SKM-1 treated with dmso at 0.1 percent for 144 hours (cell line): ENCODE measurements around the gene CACHD1.
A peak's percentile ranks its signal among the peaks of the same experiment; 100 is the strongest.

ENCODE experiments used
- DNase-seq: peaks from one replicate; lab custom pipeline; 2025; ENCODE audit not compliant: unreplicated experiment; lab: John Stamatoyannopoulos, UW

Gene CACHD1

GRCh38 chr1:64650411-64650810, 180.5 kb downstream of the CACHD1 start:
- no peak for DNase-seq

GRCh38 chr1:64651841-64652240, 181.9 kb downstream of the CACHD1 start:
- DNase-seq: no peak

- DNase-seq: no peak
Observed at GRCh38 chr1:64653466-64653865, 183.5 kb downstream of the CACHD1 start.

GRCh38 chr1:64654519-64655341, 184.8 kb downstream of the CACHD1 start:
- DNase-seq: no peak

- DNase-seq: no peak
Observed at GRCh38 chr1:64655861-64656260, 185.9 kb downstream of the CACHD1 start.

DNA sequence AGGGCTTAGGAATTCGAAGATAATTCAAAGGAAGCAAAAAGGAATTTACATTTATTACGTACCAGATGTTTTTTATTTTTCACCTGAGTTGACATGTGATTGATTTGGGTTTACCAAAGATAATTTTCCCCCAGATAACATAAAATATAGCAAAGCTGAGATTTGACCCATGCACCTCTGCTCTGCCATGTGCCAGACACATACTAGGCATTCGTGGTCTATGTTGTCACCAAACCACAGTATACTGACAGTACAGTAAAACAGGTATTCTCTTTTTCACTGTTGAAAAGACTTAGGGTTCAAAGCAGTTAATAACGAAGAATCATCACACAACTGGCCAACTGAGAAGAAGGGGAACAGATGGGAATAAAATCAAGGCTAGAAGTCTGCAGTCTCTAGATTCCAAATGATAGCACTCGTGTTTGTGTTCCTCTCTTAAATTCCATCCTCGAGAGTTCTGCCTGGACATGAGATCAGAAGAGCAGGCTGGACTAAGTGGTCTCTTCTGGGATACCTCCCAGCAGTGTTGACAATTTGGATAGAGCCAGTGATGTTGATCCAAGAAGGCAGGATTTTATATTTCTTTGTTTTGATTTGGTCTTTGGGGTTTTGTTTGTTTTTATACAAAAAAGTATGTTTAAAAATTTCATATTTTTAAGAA, 189.7 kb downstream of the CACHD1 start:
- no peak for DNase-seq

DNA sequence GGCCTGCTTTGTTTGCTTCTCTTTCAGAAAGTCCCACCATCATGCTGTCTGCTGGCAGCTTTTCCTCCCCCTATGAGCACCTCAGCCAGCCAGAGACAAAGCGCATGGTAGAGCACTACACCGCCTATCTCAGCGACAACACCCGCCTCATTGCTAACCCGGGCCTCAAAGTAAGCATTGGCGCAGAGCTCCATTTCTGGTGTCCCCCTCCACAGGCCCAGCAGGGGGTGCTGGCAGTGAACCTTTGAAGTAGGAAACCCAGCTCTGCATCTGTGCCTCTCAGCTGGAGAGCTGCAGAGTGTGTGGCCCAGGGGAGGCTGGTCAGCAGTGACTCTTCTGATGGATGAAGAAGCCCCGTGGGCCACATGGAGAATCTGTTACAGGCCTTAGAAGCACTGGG, 193.7 kb downstream of the CACHD1 start:
- DNase-seq: no peak

- DNase-seq: no peak
Observed at GRCh38 chr1:64664299-64664698, 194.4 kb downstream of the CACHD1 start.

DNA sequence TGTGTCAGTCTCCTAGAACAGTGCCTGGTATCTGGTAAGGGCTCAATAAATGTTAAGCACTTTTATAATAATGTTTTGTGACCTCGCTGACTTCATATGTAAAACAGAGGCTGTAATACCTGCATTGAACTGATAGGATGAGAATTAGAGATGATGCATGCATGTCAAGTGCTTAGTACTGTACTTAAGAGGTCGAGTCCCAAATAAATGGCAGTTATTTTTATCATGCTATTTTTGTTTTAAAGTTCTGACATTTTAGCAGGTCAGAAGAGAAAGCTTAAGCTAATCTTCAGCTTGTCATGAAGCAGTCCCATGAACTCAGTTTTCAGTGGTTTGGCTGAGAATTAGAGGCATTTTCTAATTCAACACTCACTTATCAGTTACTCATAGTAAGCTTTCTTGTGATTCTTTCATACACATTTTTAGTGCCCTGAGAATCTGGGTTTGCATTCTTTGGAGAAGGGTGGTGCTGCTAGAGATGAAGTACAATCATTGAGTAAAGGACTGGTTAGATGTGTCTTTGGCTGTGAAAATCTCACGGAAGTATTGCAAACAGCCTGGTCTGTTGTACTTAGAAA, 199.3 kb downstream of the CACHD1 start:
- no peak for DNase-seq

GRCh38 chr1:64675718-64676345, 205.9 kb downstream of the CACHD1 start:
- DNase-seq: no peak

DNA sequence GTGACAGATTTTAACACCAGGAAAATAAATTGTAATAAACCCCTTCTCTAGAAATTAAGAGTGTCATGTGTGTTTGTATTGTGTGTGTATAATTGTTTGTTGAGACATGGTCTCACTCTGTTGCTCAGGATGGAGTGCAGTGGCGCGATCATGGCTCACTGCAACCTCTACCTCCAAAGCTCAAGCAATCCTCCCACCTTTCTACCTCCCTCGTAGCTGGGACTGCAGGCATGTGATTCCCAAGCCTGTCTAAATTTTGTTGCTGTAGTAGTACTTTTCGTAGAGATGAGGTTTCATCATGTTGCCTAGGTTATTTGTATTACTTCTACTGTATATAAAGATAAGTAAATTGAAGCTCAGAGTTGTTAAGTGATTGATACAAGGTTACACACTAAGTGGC, 206.5 kb downstream of the CACHD1 start:
- no peak for DNase-seq

- DNase-seq: no peak
Observed at GRCh38 chr1:64677532-64677931, 207.6 kb downstream of the CACHD1 start.

DNA sequence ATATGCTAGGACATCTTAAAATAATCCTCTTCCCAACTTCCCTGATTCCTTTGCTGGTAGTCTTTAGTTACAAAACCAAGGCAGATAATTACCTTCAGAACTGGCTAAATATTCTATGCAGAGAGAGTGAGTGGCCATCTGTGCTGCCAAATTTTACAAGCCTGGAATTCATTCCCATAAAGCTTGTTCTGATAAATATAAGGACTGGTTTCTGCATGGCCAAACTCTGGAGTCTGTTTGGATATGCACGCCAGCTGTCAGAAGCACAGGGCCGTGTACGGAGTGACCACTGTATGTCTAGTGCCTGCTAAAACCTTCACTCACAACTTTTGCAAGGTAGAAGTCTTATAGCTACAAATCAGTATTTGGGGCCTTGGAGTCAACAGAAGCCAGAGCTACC, 208.4 kb downstream of the CACHD1 start:
- DNase-seq: no peak

DNA sequence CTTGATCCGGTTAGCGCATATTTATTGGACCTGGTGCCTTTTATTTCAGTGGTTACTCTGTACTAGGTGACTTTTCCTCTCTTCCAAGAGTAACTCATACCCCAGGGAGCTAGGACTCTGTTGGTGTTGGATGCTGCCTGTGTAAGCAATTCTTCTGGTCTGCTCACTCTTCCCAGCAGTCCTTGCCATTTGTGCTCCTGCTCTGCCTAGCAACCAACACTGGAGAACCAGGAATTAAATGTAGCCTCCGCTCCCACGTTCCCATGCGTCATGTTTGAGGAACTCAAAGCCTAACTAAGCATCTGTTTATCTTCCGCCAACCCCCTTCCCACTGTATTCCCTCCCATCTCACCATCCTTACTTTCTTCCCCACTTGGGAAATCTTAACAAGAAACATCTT, 209.2 kb downstream of the CACHD1 start:
- no peak for DNase-seq

DNA sequence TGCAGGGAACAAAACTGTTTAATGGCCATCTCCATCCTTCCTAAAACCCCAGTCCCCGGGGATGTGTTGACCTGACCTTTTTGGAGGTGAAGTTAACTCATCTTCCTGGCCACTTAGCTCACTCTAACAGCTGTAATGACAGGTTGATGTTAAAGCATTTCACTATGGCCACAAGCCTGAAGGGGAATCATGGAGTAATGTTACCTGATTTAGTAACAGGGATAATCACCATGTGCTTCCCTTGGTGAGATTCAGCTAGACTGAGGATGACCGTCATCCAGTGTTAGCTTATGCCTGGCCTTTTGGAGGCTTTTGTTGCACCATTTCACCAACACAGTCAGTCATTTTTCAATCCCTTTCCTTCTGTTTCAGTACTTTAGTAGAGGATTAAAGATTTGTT, 210.7 kb downstream of the CACHD1 start:
- DNase-seq: no peak

DNA sequence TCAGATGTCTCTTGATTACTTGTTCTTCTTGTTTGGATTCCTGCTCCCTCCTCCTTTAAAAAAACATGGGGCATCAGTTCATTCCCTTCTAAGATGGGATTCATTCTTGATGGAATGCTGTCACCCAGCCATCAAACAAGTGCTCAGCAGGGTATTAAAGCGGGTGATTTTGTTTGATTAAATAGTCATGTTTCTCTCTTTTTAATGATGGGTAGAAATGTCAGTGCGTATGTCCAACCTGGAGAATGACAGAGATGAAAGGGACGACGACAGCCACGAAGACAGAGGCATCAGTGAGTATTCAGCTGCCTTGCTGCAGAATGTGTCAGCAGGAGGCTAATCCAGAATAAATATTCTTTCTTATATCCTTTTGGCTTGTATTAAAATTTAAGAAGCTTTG, 211.1 kb downstream of the CACHD1 start:
- DNase-seq: no peak

DNA sequence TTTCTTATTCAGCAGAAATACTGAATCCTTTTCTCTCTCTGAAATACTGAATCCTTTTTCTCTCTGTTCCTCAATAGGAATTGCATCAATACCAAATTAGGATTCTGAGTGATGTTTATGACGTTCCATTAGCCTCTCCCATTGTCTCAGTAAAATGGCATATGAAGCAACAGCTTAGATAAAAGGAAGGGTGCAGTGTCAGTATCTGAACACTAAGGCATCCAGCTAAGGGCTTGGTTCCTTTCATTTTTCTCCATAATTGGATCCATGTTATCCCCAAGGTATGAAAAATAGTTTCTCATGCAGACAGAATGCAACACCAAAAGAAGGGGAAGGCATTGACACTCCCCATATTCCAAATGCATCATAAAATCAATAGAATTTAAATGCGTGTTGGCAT, 213.5 kb downstream of the CACHD1 start:
- no peak for DNase-seq

- DNase-seq: no peak
Observed at GRCh38 chr1:64685217-64685616, 215.3 kb downstream of the CACHD1 start.

GRCh38 chr1:64685765-64686341, 215.9 kb downstream of the CACHD1 start:
- DNase-seq: no peak

DNA sequence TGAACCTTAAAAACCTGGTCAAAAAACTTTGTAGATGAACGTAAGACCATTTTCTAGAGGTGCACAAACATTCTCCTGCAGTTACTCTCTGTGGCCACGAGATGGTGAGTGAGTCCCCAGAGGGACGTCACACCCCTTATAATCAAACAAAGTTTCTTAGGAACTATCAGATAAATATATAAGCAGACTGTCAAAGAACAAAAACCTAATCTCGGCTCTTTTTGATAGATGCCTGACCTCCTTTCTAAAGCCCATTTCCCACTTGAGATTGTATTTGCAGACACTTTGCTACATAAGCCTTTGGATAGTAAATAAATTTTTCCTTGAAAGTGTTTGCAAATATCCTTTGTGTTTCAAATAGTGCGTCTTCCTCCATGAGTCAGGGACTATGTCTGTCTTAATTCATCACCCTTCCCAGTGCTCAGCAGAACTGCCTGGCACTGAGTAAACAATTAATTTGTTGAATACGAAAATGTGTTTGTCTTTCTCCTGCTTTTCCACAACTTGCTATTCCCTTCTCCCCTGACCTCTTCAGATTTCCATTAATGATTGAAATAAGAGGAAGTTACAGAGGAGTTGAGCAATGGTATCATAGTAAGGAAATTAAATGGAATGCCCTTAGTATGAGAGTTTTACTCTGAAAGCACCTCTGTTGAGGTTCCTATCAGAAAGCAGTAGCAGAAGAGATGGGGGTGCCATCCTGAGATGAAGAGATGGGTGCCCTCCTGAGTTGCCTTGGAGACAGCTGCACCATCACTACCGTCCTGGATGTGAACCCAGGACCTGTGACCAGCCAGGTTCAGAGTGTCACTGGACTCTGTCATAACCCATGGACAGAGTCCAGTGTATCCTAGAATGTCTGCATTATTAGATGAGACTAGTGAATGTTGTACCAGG, 217.1 kb downstream of the CACHD1 start:
- peak; percentile 31 for DNase-seq
